Measurements from ENCODE around the gene KLHDC10.

KLHDC10 gene

GRCh38 chr7:130146693-130147405 is 76.5 kb downstream of the KLHDC10 start:
- H3K9me2 ChIP-seq (replicated peaks; ENCODE audit: insufficient read depth, low read length): no peaks in the 10 kb centered on the region
- no peak overlapping the region for H3K4me2 ChIP-seq (ENCODE audit: low read depth, low read length, poor library complexity, severe bottlenecking)
- peaks cover 24% of the 10 kb centered on the region for H3F3A ChIP-seq (ENCODE audit: insufficient read depth)
- no peaks in the 10 kb centered on the region for H3K36me3 ChIP-seq (ENCODE audit: low read length)
- no peaks in the 10 kb centered on the region for H3K9me3 ChIP-seq (ENCODE audit: insufficient read depth, low read length)
- H3K4me3 ChIP-seq (ENCODE audit: insufficient read depth, low read length, poor library complexity, severe bottlenecking): no peak overlapping the region
- no peaks in the 10 kb centered on the region for H3K79me2 ChIP-seq (ENCODE audit: insufficient read depth, low read length)
- no peak overlapping the region for H2AFZ ChIP-seq (ENCODE audit: low read depth, low read length, severe bottlenecking)
- H3K27ac ChIP-seq (ENCODE audit: low read depth, low read length): no peak overlapping the region
- H3K9ac ChIP-seq (ENCODE audit: low read length): no peak overlapping the region
- no peaks in the 10 kb centered on the region for H4K20me1 ChIP-seq (ENCODE audit: low read depth, low read length)
- no peaks in the 10 kb centered on the region for H3K27me3 ChIP-seq (ENCODE audit: low read length)
- no peak for TF ChIP-seq CTCF (IDR thresholded peaks at IDR 0.05; ENCODE audit: insufficient read depth, low read length, poor library complexity, severe bottlenecking)
- TF ChIP-seq EZH2phosphoT487 (conservative IDR thresholded peaks at IDR 0.05; ENCODE audit: low read length): no peak

- Histone ChIP-seq H4K20me1 (ENCODE audit: low read depth, low read length) (no peaks in the 10 kb centered on the region), H3K4me3 (ENCODE audit: insufficient read depth, low read length, poor library complexity, severe bottlenecking) (no peak overlapping the region), H3K36me3 (ENCODE audit: low read length) (no peaks in the 10 kb centered on the region), H3K9me3 (ENCODE audit: insufficient read depth, low read length) (no peaks in the 10 kb centered on the region), H3K9ac (ENCODE audit: low read length) (no peak overlapping the region), H3K27me3 (ENCODE audit: low read length) (no peaks in the 10 kb centered on the region), H3F3A (ENCODE audit: insufficient read depth) (peaks cover 24% of the 10 kb centered on the region), H3K27ac (ENCODE audit: low read depth, low read length) (no peak overlapping the region), H3K4me2 (ENCODE audit: low read depth, low read length, poor library complexity, severe bottlenecking) (no peak overlapping the region), H2AFZ (ENCODE audit: low read depth, low read length, severe bottlenecking) (no peak overlapping the region), H3K79me2 (ENCODE audit: insufficient read depth, low read length) (no peaks in the 10 kb centered on the region), H3K9me2 (replicated peaks; ENCODE audit: insufficient read depth, low read length) (no peaks in the 10 kb centered on the region)
- TF ChIP-seq EZH2phosphoT487 (conservative IDR thresholded peaks at IDR 0.05; ENCODE audit: low read length): no peak
- no peak for TF ChIP-seq CTCF (IDR thresholded peaks at IDR 0.05; ENCODE audit: insufficient read depth, low read length, poor library complexity, severe bottlenecking)
Measured at GRCh38 chr7:130147710-130148325, 77.5 kb downstream of the KLHDC10 start.

GRCh38 chr7:130148561-130148960 is 78.2 kb downstream of the KLHDC10 start:
- Histone ChIP-seq H3K4me2 (ENCODE audit: low read depth, low read length, poor library complexity, severe bottlenecking) (no peak overlapping the region), H2AFZ (ENCODE audit: low read depth, low read length, severe bottlenecking) (no peak overlapping the region), H3F3A (ENCODE audit: insufficient read depth) (peaks cover 24% of the 10 kb centered on the region), H3K27me3 (ENCODE audit: low read length) (no peaks in the 10 kb centered on the region), H3K9me3 (ENCODE audit: insufficient read depth, low read length) (no peaks in the 10 kb centered on the region), H3K4me3 (ENCODE audit: insufficient read depth, low read length, poor library complexity, severe bottlenecking) (no peak overlapping the region), H3K9ac (ENCODE audit: low read length) (no peak overlapping the region), H3K79me2 (ENCODE audit: insufficient read depth, low read length) (no peaks in the 10 kb centered on the region), H3K9me2 (replicated peaks; ENCODE audit: insufficient read depth, low read length) (no peaks in the 10 kb centered on the region), H4K20me1 (ENCODE audit: low read depth, low read length) (no peaks in the 10 kb centered on the region), H3K36me3 (ENCODE audit: low read length) (no peaks in the 10 kb centered on the region), H3K27ac (ENCODE audit: low read depth, low read length) (no peak overlapping the region)
- no peak for TF ChIP-seq CTCF (IDR thresholded peaks at IDR 0.05; ENCODE audit: insufficient read depth, low read length, poor library complexity, severe bottlenecking)
- no peak for TF ChIP-seq EZH2phosphoT487 (conservative IDR thresholded peaks at IDR 0.05; ENCODE audit: low read length)
